Measurements from ENCODE around the gene ZNF101. TPM values are rescaled to one million over a fixed set of nuclear protein-coding genes. Genes with fewer than 3 reads are reported as not detected.
"Not testable (repeated sequence)": the region's sequence is repeated elsewhere in the genome, so short reads cannot be mapped to it uniquely, and the experiment has no call there.

ZNF101 gene
- total and polyA plus RNA-seq, 8 donors = 2.2 to 9.1 (median 4.5) TPM

GRCh38 chr19:19687090-19687489 is 18.5 kb downstream of the ZNF101 start:
- WGBS, 5 donors = 92 to 98% (median 95%) methylated on average over 3 of the region's 3 CpGs
- H3K9me3 ChIP-seq = peaks cover 14 to 75% (median 43%) of the 10 kb centered on the region in 4 donors
- no peak overlapping the region for H3K4me3 ChIP-seq
- TF ChIP-seq POLR2AphosphoS5 (IDR thresholded peaks at IDR 0.05) (no peak), POLR2A (IDR thresholded peaks at IDR 0.05) (no peak), EP300 (IDR thresholded peaks at IDR 0.05) (no peak), CTCF (IDR thresholded peaks at IDR 0.05) (no peak)
- peaks cover 0 to 19% (median under 1%) of the 10 kb centered on the region in 4 donors for H3K36me3 ChIP-seq
- no peak for DNase-seq
- H3K27ac ChIP-seq = no peak overlapping the region
- no peaks in the 10 kb centered on the region for H3K4me1 ChIP-seq
- no peaks in the 10 kb centered on the region for H3K27me3 ChIP-seq
- intact Hi-C loops (cut with DNase I; ENCODE audit: low total_unique reads) = no loop called here

- H3K4me3 ChIP-seq; H3K4me1 ChIP-seq; H3K36me3 ChIP-seq; intact Hi-C loops (cut with DNase I; ENCODE audit: low total_unique reads); H3K27me3 ChIP-seq; H3K27ac ChIP-seq; DNase-seq: not testable (repeated sequence)
- WGBS, 5 donors = 97 to 99% (median 97%) methylated on average over 9 to 10 of the region's 10 CpGs
- peaks cover 14 to 58% (median 35%) of the 10 kb centered on the region in 4 donors for H3K9me3 ChIP-seq
These were observed 20.4 kb downstream of the ZNF101 start for GRCh38 chr19:19689023-19689422.

- intact Hi-C loops (cut with DNase I; ENCODE audit: low total_unique reads) = no loop called here
- no peak overlapping the region for H3K4me3 ChIP-seq
- 82 to 94% (median 87%) methylated on average over 10 of the region's 10 CpGs for WGBS, 5 donors
- H3K4me1 ChIP-seq = no peaks in the 10 kb centered on the region
- no peak for TF ChIP-seq CTCF (IDR thresholded peaks at IDR 0.05)
- TF ChIP-seq POLR2AphosphoS5 (IDR thresholded peaks at IDR 0.05) = no peak
- no peak for TF ChIP-seq EP300 (IDR thresholded peaks at IDR 0.05)
- no peak for TF ChIP-seq POLR2A (IDR thresholded peaks at IDR 0.05)
- no peaks in the 10 kb centered on the region for H3K27me3 ChIP-seq
- H3K36me3 ChIP-seq = no peaks in the 10 kb centered on the region
- H3K9me3 ChIP-seq = peaks cover 0 to 58% (median 26%) of the 10 kb centered on the region in 4 donors
- no peak overlapping the region for H3K27ac ChIP-seq
- DNase-seq = no peak
These were observed 23.0 kb downstream of the ZNF101 start for GRCh38 chr19:19691683-19692082.

- no peak for TF ChIP-seq EP300 (IDR thresholded peaks at IDR 0.05)
- no peak for TF ChIP-seq POLR2A (IDR thresholded peaks at IDR 0.05)
- no peak for TF ChIP-seq POLR2AphosphoS5 (IDR thresholded peaks at IDR 0.05)
- no peak for TF ChIP-seq CTCF (IDR thresholded peaks at IDR 0.05)
- Histone ChIP-seq H3K27ac (no peak overlapping the region), H3K4me1 (no peaks in the 10 kb centered on the region), H3K27me3 (no peaks in the 10 kb centered on the region), H3K4me3 (no peak overlapping the region), H3K9me3 (peaks cover 10 to 82% (median 57%) of the 10 kb centered on the region in 4 donors), H3K36me3 (peaks cover under 1 to 13% (median 6%) of the 10 kb centered on the region in 4 donors)
- intact Hi-C loops (cut with DNase I; ENCODE audit: low total_unique reads) = no loop called here
- DNase-seq = no peak
- WGBS, 5 donors = 48 to 90% (median 76%) methylated on average over 2 of the region's 2 CpGs
These were observed 27.7 kb downstream of the ZNF101 start for GRCh38 chr19:19696386-19696785.

- no peaks in the 10 kb centered on the region for H3K27me3 ChIP-seq
- no peak overlapping the region for H3K4me3 ChIP-seq
- no peak for DNase-seq
- WGBS, 5 donors = 85 to 92% (median 91%) methylated on average over 5 of the region's 5 CpGs
- TF ChIP-seq CTCF (IDR thresholded peaks at IDR 0.05) (no peak), POLR2A (IDR thresholded peaks at IDR 0.05) (no peak), POLR2AphosphoS5 (IDR thresholded peaks at IDR 0.05) (no peak), EP300 (IDR thresholded peaks at IDR 0.05) (no peak)
- peaks cover 4 to 21% (median 7%) of the 10 kb centered on the region in 4 donors for H3K36me3 ChIP-seq
- intact Hi-C loops (cut with DNase I; ENCODE audit: low total_unique reads) = no loop called here
- peaks cover 10 to 87% (median 64%) of the 10 kb centered on the region in 4 donors for H3K9me3 ChIP-seq
- no peaks in the 10 kb centered on the region for H3K4me1 ChIP-seq
- no peak overlapping the region for H3K27ac ChIP-seq
These were observed 28.9 kb downstream of the ZNF101 start for GRCh38 chr19:19697589-19697988.

- H3K4me3 ChIP-seq; DNase-seq; intact Hi-C loops (cut with DNase I; ENCODE audit: low total_unique reads); H3K4me1 ChIP-seq; H3K27me3 ChIP-seq; H3K27ac ChIP-seq: not testable (repeated sequence)
- H3K36me3 ChIP-seq = peaks cover 7 to 47% (median 29%) of the 10 kb centered on the region in 4 donors
- 83 to 97% (median 93%) methylated on average over 1 of the region's 1 CpG for WGBS, 5 donors
- peaks cover 22 to 98% (median 82%) of the 10 kb centered on the region in 4 donors for H3K9me3 ChIP-seq
These were observed 31.9 kb downstream of the ZNF101 start for GRCh38 chr19:19700493-19700892.
